Chondrocyte (in vitro differentiated cells): ENCODE data around the gene CEMIP. TPM values are rescaled to one million over a fixed set of nuclear protein-coding genes. Genes with fewer than 3 reads are reported as not detected.

Experiments
- DNase-seq: peaks from one replicate; pipeline ENCODE4 v3.0.0; 2021; ENCODE audit warnings: mixed read lengths, low spot score
- H3K27ac Mint-ChIP-seq: one replicate; pipeline ENCODE4 v1.8.0; 2021; ENCODE audit warnings: mild to moderate bottlenecking, moderate library complexity, mixed read lengths; ENCODE audit not compliant: unreplicated experiment
- H3K27me3 Mint-ChIP-seq: 2 replicates; pipeline ENCODE4 v1.8.0; 2021; ENCODE audit warnings: low read depth, mixed read lengths
- H3K36me3 Mint-ChIP-seq: 2 replicates; pipeline ENCODE4 v1.8.0; 2021; ENCODE audit warnings: low read depth, mixed read lengths
- H3K4me1 Mint-ChIP-seq: 2 replicates; pipeline ENCODE4 v1.8.0; 2021; ENCODE audit warnings: low read depth, mild to moderate bottlenecking, mixed read lengths
- H3K4me3 Mint-ChIP-seq: one replicate; pipeline ENCODE4 v1.8.0; 2021; ENCODE audit warnings: mild to moderate bottlenecking, moderate library complexity, mixed read lengths; ENCODE audit not compliant: unreplicated experiment
- H3K9me3 Mint-ChIP-seq: 2 replicates; pipeline ENCODE4 v1.8.0; 2021; ENCODE audit warnings: low read depth, mixed read lengths
- CTCF ChIP-seq: fragments of 200-600 bp; sonication (generic); IDR thresholded peaks from 2 replicates; pipeline ENCODE4 v1.5.0; 2021; ENCODE audit warnings: antibody characterized with exemption, mild to moderate bottlenecking, moderate library complexity
- total RNA-seq: library from RNA; stranded (reverse); gene quantifications from 3 replicates; pipeline ENCODE4 v1.2.1, GENCODE V29; 2021

The CEMIP gene
- total RNA-seq, 1 donor from 2014 or later: 146 TPM

DNA sequence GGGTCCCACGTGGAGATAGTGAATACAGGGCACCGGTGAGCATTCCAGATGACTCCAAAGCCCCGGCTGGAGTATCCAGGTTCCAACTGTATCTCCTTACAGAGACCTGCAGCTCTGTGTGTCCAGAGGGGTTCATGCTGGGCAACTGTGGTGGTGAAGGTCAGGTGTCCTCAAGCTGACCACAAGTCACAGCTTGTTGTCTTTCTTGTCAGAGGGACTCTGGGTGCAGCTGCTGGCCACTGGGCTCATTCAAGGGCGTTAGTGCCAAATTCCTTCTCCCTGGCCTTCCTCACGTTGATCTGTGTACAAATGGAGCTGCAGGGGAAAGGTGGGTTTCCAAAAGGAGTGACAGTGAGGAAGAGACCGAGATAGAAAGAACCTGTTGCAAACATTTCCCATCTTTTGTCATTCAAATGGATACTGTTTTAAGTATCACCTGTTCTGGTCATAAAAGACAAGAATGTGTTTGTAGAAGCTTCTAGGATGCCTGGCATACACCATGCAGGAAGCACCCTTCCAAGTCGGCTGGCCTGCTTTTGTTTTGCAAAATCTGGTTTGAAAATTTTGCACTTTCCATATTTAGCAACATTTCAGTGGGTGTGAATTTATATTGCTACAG, 52.5 kb downstream of the CEMIP start:
- Mint-ChIP-seq H3K27ac (no peak overlapping the region), H3K4me3 (no peak overlapping the region), H3K36me3 (peaks cover 9% of the 10 kb centered on the region), H3K27me3 (no peaks in the 10 kb centered on the region), H3K9me3 (no peaks in the 10 kb centered on the region), H3K4me1 (peaks cover 52% of the 10 kb centered on the region)
- DNase-seq: no peak
- no peak for TF ChIP-seq CTCF

GRCh38 chr15:80832686-80833085, 53.5 kb downstream of the CEMIP start:
- no peak for DNase-seq
- H3K4me3 Mint-ChIP-seq: no peak overlapping the region
- TF ChIP-seq CTCF: no peak
- H3K9me3 Mint-ChIP-seq: no peaks in the 10 kb centered on the region
- H3K36me3 Mint-ChIP-seq: peaks cover 12% of the 10 kb centered on the region
- H3K4me1 Mint-ChIP-seq: peaks cover 54% of the 10 kb centered on the region
- peak overlapping the region; percentile 36 for H3K27ac Mint-ChIP-seq
- H3K27me3 Mint-ChIP-seq: no peaks in the 10 kb centered on the region

DNA sequence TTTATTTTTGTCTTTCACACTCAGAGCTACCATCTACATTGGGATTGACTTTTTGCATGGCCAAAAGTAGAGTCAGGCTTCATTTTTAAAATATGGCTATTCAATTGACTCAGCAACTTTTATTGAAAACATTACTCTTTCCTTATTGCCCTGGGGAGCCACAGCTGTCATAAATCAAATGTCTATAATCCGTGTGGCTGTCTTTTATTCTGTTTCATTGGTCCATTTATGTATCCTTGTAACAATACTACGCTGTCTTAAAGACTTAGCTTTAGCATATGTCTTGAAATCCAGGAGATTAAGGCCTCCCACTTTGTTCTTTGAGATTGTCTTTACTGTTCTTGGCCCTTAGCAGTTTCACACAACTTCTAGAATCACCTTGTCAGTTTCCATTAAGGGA, 55.2 kb downstream of the CEMIP start:
- no peak for TF ChIP-seq CTCF
- no peak overlapping the region for H3K27ac Mint-ChIP-seq
- no peaks in the 10 kb centered on the region for H3K27me3 Mint-ChIP-seq
- H3K4me3 Mint-ChIP-seq: no peak overlapping the region
- DNase-seq: no peak
- H3K4me1 Mint-ChIP-seq: peaks cover 62% of the 10 kb centered on the region
- no peaks in the 10 kb centered on the region for H3K9me3 Mint-ChIP-seq
- peaks cover 11% of the 10 kb centered on the region for H3K36me3 Mint-ChIP-seq

DNA sequence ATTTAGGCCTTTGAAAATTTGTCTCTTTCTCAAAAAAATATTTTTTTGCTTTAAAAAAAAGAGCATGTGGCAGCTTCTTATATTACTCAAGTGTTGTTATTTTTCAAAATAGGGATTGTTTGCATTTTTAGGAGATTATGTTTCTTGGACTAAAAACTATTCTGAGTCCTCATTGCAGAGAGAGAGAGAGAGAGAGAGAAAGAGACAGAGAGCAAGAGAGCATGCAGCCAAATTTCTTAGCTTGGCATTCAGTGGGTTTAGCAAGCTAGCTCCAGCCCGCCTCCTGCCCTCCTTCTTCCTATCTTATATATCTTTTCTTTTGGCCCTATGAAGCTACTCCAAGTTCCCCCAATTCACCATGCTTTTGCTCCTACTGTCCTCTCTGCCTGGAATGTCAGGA, 55.7 kb downstream of the CEMIP start:
- H3K27ac Mint-ChIP-seq: peak overlapping the region; percentile 17
- no peaks in the 10 kb centered on the region for H3K27me3 Mint-ChIP-seq

GRCh38 chr15:80835336-80835735, 56.2 kb downstream of the CEMIP start:
- H3K4me1 Mint-ChIP-seq: peaks cover 62% of the 10 kb centered on the region
- H3K27ac Mint-ChIP-seq: peak overlapping the region; percentile 17

More for the DNA sequence above, 55.7 kb downstream of the CEMIP start:
- no peak for DNase-seq
- no peak for TF ChIP-seq CTCF
- H3K36me3 Mint-ChIP-seq: peaks cover 11% of the 10 kb centered on the region
- H3K4me3 Mint-ChIP-seq: no peak overlapping the region
- H3K4me1 Mint-ChIP-seq: peaks cover 64% of the 10 kb centered on the region
- H3K9me3 Mint-ChIP-seq: no peaks in the 10 kb centered on the region

More at GRCh38 chr15:80835336-80835735, 56.2 kb downstream of the CEMIP start:
- peak; percentile 43 for TF ChIP-seq CTCF
- peaks cover 11% of the 10 kb centered on the region for H3K36me3 Mint-ChIP-seq
- no peaks in the 10 kb centered on the region for H3K27me3 Mint-ChIP-seq
- no peak for DNase-seq
- no peaks in the 10 kb centered on the region for H3K9me3 Mint-ChIP-seq
- H3K4me3 Mint-ChIP-seq: no peak overlapping the region
